ENCODE data around the gene XXYLT1.
"Not testable (repeated sequence)": the region's sequence is repeated elsewhere in the genome, so short reads cannot be mapped to it uniquely, and the experiment has no call there.

The XXYLT1 gene

GRCh38 chr3:195270817-195271409, at the start of gene XXYLT1:
TSS of gene XXYLT1 (minus strand) at chr3:195271159. CDS start at chr3:195271058, 101 bp downstream.
- DNase-seq = peak; percentile 87

GRCh38 chr3:195319060-195319459, 48.1 kb upstream of the XXYLT1 start:
- DNase-seq = no peak

- DNase-seq = no peak
These were observed 41.8 kb upstream of the XXYLT1 start for GRCh38 chr3:195312714-195313113.

- no peak for DNase-seq
These were observed 36.8 kb upstream of the XXYLT1 start for GRCh38 chr3:195307711-195308110.

- no peak for DNase-seq
These were observed 35.4 kb upstream of the XXYLT1 start for GRCh38 chr3:195306369-195306768.

- no peak for DNase-seq
These were observed 31.5 kb upstream of the XXYLT1 start for GRCh38 chr3:195302431-195302830.

GRCh38 chr3:195297446-195297845, 26.5 kb upstream of the XXYLT1 start:
- no peak for DNase-seq

- no peak for DNase-seq
These were observed 25.7 kb upstream of the XXYLT1 start for GRCh38 chr3:195296662-195297061.

GRCh38 chr3:195291121-195291520, 20.2 kb upstream of the XXYLT1 start:
- no peak for DNase-seq

GRCh38 chr3:195290643-195291042, 19.7 kb upstream of the XXYLT1 start:
- DNase-seq = not testable (repeated sequence)

GRCh38 chr3:195286115-195286872, 15.3 kb upstream of the XXYLT1 start:
- no peak for DNase-seq

GRCh38 chr3:195285372-195285771, 14.4 kb upstream of the XXYLT1 start:
- no peak for DNase-seq

- DNase-seq = no peak
These were observed 13.9 kb upstream of the XXYLT1 start for GRCh38 chr3:195284842-195285241.

- DNase-seq = no peak
These were observed 12.0 kb upstream of the XXYLT1 start for GRCh38 chr3:195282961-195283360.

- no peak for DNase-seq
These were observed 3.5 kb upstream of the XXYLT1 start for GRCh38 chr3:195274259-195274966.

- peak; percentile 78 for DNase-seq
These were observed 668 bp upstream of the XXYLT1 start for GRCh38 chr3:195271410-195272243.

GRCh38 chr3:195270079-195270816, 711 bp downstream of the XXYLT1 start:
- no peak for DNase-seq

GRCh38 chr3:195269375-195270078, 1.4 kb downstream of the XXYLT1 start:
- DNase-seq = no peak

- no peak for DNase-seq
These were observed 2.2 kb downstream of the XXYLT1 start for GRCh38 chr3:195268576-195269309.

- no peak for DNase-seq
These were observed 3.9 kb downstream of the XXYLT1 start for GRCh38 chr3:195267096-195267495.

GRCh38 chr3:195266428-195266827, 4.5 kb downstream of the XXYLT1 start:
- DNase-seq = no peak
